Neural cell (in vitro differentiated cells): ENCODE results near the gene CSMD2. TPM values are rescaled to one million over a fixed set of nuclear protein-coding genes. Genes with fewer than 3 reads are reported as not detected.

Source experiments
- H2AFZ ChIP-seq: fragments of 200-600, 300-800 bp; sonication (generic), shearing (Covaris generic); 2 replicates; pipeline ENCODE4 v1.6.0; 2014; ENCODE audit warnings: low read depth, mild to moderate bottlenecking, antibody characterized with exemption, low read length, moderate library complexity
- H3F3A ChIP-seq: fragments of 200-600 bp; shearing (Covaris generic); 2 replicates; pipeline ENCODE4 v1.6.1; 2016; ENCODE audit warnings: mild to moderate bottlenecking, moderate library complexity, mixed read lengths, antibody characterized with exemption, low read length; ENCODE audit not compliant: insufficient read depth, poor library complexity, severe bottlenecking
- H3K27ac ChIP-seq: fragments of 200-600, 300-800 bp; sonication (generic), shearing (Covaris generic); 2 replicates; pipeline ENCODE4 v1.5.1; 2014; ENCODE audit warnings: mild to moderate bottlenecking, low read length, moderate library complexity
- H3K27me3 ChIP-seq: fragments of 300-800, 200-600 bp; sonication (generic), shearing (Covaris generic); 2 replicates; pipeline ENCODE4 v1.6.0; 2014; ENCODE audit warnings: mild to moderate bottlenecking, low read depth, low read length, moderate library complexity; ENCODE audit not compliant: insufficient read depth
- H3K36me3 ChIP-seq: fragments of 300-800, 200-600 bp; sonication (generic), shearing (Covaris generic); 2 replicates; pipeline ENCODE4 v1.5.1; 2014; ENCODE audit warnings: mild to moderate bottlenecking, antibody characterized with exemption, low read length, moderate library complexity; ENCODE audit not compliant: insufficient read depth
- H3K4me2 ChIP-seq: fragments of 300-800, 200-600 bp; sonication (generic), shearing (Covaris generic); 2 replicates; pipeline ENCODE4 v1.6.0; 2014; ENCODE audit warnings: mild to moderate bottlenecking, low read length
- H3K4me3 ChIP-seq: fragments of 300-800, 200-600 bp; sonication (generic), shearing (Covaris generic); 2 replicates; pipeline ENCODE4 v1.5.1; 2014; ENCODE audit warnings: mild to moderate bottlenecking, low read length, moderate library complexity
- H3K79me2 ChIP-seq: fragments of 200-600 bp; shearing (Covaris generic); replicated peaks from 2 replicates; pipeline ENCODE4 v1.6.0; 2014; ENCODE audit warnings: mild to moderate bottlenecking, low read length, moderate library complexity; ENCODE audit not compliant: insufficient read depth
- H3K9ac ChIP-seq: fragments of 300-800, 200-600 bp; sonication (generic), shearing (Covaris generic); 2 replicates; pipeline ENCODE4 v1.6.1; 2016; ENCODE audit warnings: mild to moderate bottlenecking, low read length, mixed read lengths
- H3K9me2 ChIP-seq: fragments of 200-600 bp; shearing (Covaris generic); 2 replicates; pipeline ENCODE4 v1.6.1; 2016; ENCODE audit warnings: mild to moderate bottlenecking, low read length, mixed read lengths; ENCODE audit not compliant: insufficient read depth
- H3K9me3 ChIP-seq: fragments of 200-600, 300-800 bp; sonication (generic), shearing (Covaris generic); 2 replicates; pipeline ENCODE4 v1.6.1; 2016; ENCODE audit warnings: mild to moderate bottlenecking, mixed run types, low read length, moderate library complexity, mixed read lengths
- H4K20me1 ChIP-seq: fragments of 200-600 bp; shearing (Covaris generic); 2 replicates; pipeline ENCODE4 v1.6.1; 2016; ENCODE audit warnings: mild to moderate bottlenecking, mixed run types; ENCODE audit not compliant: insufficient read depth
- CTCF ChIP-seq: fragments of 450-650 bp; IDR thresholded peaks from 2 replicates; pipeline ENCODE4 v1.5.1; 2014; ENCODE audit warnings: antibody characterized with exemption, mild to moderate bottlenecking, moderate library complexity; ENCODE audit not compliant: poor library complexity, severe bottlenecking
- EP300 ChIP-seq: fragments of 450-650 bp; conservative IDR thresholded peaks from 2 replicates; pipeline ENCODE4 v1.6.1; 2014; ENCODE audit warnings: antibody characterized with exemption, mild to moderate bottlenecking, moderate library complexity; ENCODE audit not compliant: poor library complexity, severe bottlenecking
- EZH2 ChIP-seq: fragments of 200-600, 300-800 bp; shearing (Covaris generic), sonication (generic); IDR thresholded peaks from 2 replicates; pipeline ENCODE4 v1.6.1; 2014; ENCODE audit warnings: antibody characterized with exemption, low read length, borderline replicate concordance, mild to moderate bottlenecking; ENCODE audit not compliant: insufficient read depth, poor library complexity, severe bottlenecking
- MXI1 ChIP-seq: fragments of 450-650 bp; conservative IDR thresholded peaks from 2 replicates; pipeline ENCODE4 v1.6.1; 2014; ENCODE audit warnings: antibody characterized with exemption, mild to moderate bottlenecking; ENCODE audit not compliant: poor library complexity, severe bottlenecking
- POLR2AphosphoS5 ChIP-seq: IDR thresholded peaks from 2 replicates; pipeline ENCODE4 v1.6.1; 2012
- RAD21 ChIP-seq: fragments of 450-650 bp; conservative IDR thresholded peaks from 2 replicates; pipeline ENCODE4 v1.6.1; 2014; ENCODE audit warnings: antibody characterized with exemption, mild to moderate bottlenecking, moderate library complexity
- REST ChIP-seq: IDR thresholded peaks from 2 replicates; pipeline ENCODE4 v1.6.1; 2012; ENCODE audit warnings: borderline replicate concordance
- SMC3 ChIP-seq: fragments of 450-650 bp; conservative IDR thresholded peaks from 2 replicates; pipeline ENCODE4 v1.6.1; 2014; ENCODE audit warnings: antibody characterized with exemption, mild to moderate bottlenecking, moderate library complexity; ENCODE audit not compliant: poor library complexity
- TAF1 ChIP-seq: IDR thresholded peaks from 2 replicates; pipeline ENCODE4 v1.6.1; 2012; ENCODE audit warnings: low read depth
- polyA plus RNA-seq: library from polyadenylated mRNA; depleted of rRNA; stranded (reverse); fragments of >200 nt; gene quantifications from 2 replicates; pipeline ENCODE4 v1.2.3, GENCODE V29; 2014

Gene CSMD2
- polyA plus RNA-seq, 1 donor from 2014 or later: 9.6 TPM

GRCh38 chr1:34188418-34188817 is 23.4 kb upstream of the CSMD2 start:
- H3K27ac ChIP-seq: no peak overlapping the region

GRCh38 chr1:34186741-34187494 is 21.9 kb upstream of the CSMD2 start:
- H3F3A ChIP-seq: no peaks in the 10 kb centered on the region
- no peaks in the 10 kb centered on the region for H3K36me3 ChIP-seq
- no peaks in the 10 kb centered on the region for H3K27me3 ChIP-seq

More at GRCh38 chr1:34188418-34188817, 23.4 kb upstream of the CSMD2 start:
- H3K9me2 ChIP-seq: no peaks in the 10 kb centered on the region
- no peaks in the 10 kb centered on the region for H3K9me3 ChIP-seq
- no peaks in the 10 kb centered on the region for H3K79me2 ChIP-seq
- H3K27me3 ChIP-seq: no peaks in the 10 kb centered on the region
- no peak overlapping the region for H3K4me2 ChIP-seq
- H2AFZ ChIP-seq: no peak overlapping the region
- no peaks in the 10 kb centered on the region for H4K20me1 ChIP-seq
- H3K9ac ChIP-seq: no peak overlapping the region
- no peaks in the 10 kb centered on the region for H3K36me3 ChIP-seq
- TF ChIP-seq EZH2: no peak
- no peak for TF ChIP-seq TAF1
- no peak for TF ChIP-seq EP300
- no peak for TF ChIP-seq SMC3
- TF ChIP-seq RAD21: no peak
- no peak for TF ChIP-seq MXI1
- TF ChIP-seq REST: no peak
- no peak for TF ChIP-seq POLR2AphosphoS5
- H3F3A ChIP-seq: no peaks in the 10 kb centered on the region
- H3K4me3 ChIP-seq: no peak overlapping the region

More at GRCh38 chr1:34186741-34187494, 21.9 kb upstream of the CSMD2 start:
- TF ChIP-seq POLR2AphosphoS5 (no peak), REST (no peak), RAD21 (no peak), MXI1 (no peak), CTCF (no peak)
- no peaks in the 10 kb centered on the region for H3K9me3 ChIP-seq
- H3K4me2 ChIP-seq: no peak overlapping the region
- no peak overlapping the region for H3K27ac ChIP-seq
- H3K4me3 ChIP-seq: no peak overlapping the region
- no peak overlapping the region for H3K9ac ChIP-seq
- H3K79me2 ChIP-seq: no peaks in the 10 kb centered on the region
- H3K9me2 ChIP-seq: no peaks in the 10 kb centered on the region
- H2AFZ ChIP-seq: no peak overlapping the region
- H4K20me1 ChIP-seq: no peaks in the 10 kb centered on the region
